HepG2 (cell line): ENCODE results near the gene ADAMTS13. TPM values are rescaled to one million over a fixed set of nuclear protein-coding genes. Genes with fewer than 3 reads are reported as not detected.
A peak's percentile ranks its signal among the peaks of the same experiment; 100 is the strongest.

Source experiments
- CREB1 ChIP-seq, 2 experiments: fragments of 450-650 bp in 1 of 2; IDR thresholded peaks; 2 replicates each; pipeline ENCODE4 v1.6.1; 2016 to 2017; ENCODE audit warnings: control low read depth in 1 of 2, mild to moderate bottlenecking in 1 of 2, missing compliant biosample characterization in 1 of 2, missing genetic modification characterization in 1 of 2
- EED ChIP-seq: sonication (generic); formaldehyde crosslinking; IDR thresholded peaks from 2 replicates; pipeline ENCODE4 v1.5.0; 2020; ENCODE audit warnings: mild to moderate bottlenecking, missing genetic modification reagents
- ELF4 ChIP-seq: sonication (generic); formaldehyde crosslinking; IDR thresholded peaks from 2 replicates; pipeline ENCODE4 v1.5.0; 2020; ENCODE audit warnings: missing genetic modification reagents, mild to moderate bottlenecking, moderate library complexity, borderline replicate concordance
- KDM2A ChIP-seq: sonication (generic); formaldehyde crosslinking; IDR thresholded peaks from 2 replicates; pipeline ENCODE4 v1.4.0; 2020; ENCODE audit warnings: low read depth, missing genetic modification reagents, borderline replicate concordance
- SAP130 ChIP-seq: IDR thresholded peaks from 2 replicates; pipeline ENCODE4 v1.6.1; 2016; ENCODE audit warnings: low read depth
- TBX2 ChIP-seq: sonication (generic); formaldehyde crosslinking; IDR thresholded peaks from 2 replicates; pipeline ENCODE4 v1.5.0; 2020; ENCODE audit warnings: missing genetic modification reagents, mild to moderate bottlenecking, borderline replicate concordance
- ZBTB4 ChIP-seq: sonication (generic); formaldehyde crosslinking; IDR thresholded peaks from 2 replicates; pipeline ENCODE4 v1.4.0; 2020; ENCODE audit warnings: missing genetic modification reagents, mild to moderate bottlenecking, borderline replicate concordance
- ZNF121 ChIP-seq: sonication (generic); formaldehyde crosslinking; IDR thresholded peaks from 2 replicates; pipeline ENCODE4 v1.5.0; 2020; ENCODE audit warnings: mild to moderate bottlenecking, missing genetic modification reagents
- polyA plus RNA-seq, 8 experiments: library from polyadenylated mRNA; depleted of rRNA in 3 of 8; stranded (reverse) in 7 of 8; unstranded in 1 of 8; fragments of >200 nt; fragmentation: Illumina TruSeq in 4 of 8; extraction: Trizol in 4 of 8; gene quantifications; 2 replicates each; pipeline versions ENCODE4 v1.2.1 to v1.2.3, GENCODE V29; 2011 to 2016; ENCODE audit warnings: low read depth in 4 of 8, missing spikeins in 1 of 8, mixed read lengths in 1 of 8; ENCODE audit not compliant: insufficient read depth in 1 of 8
- total RNA-seq, 5 experiments: library from RNA; depleted of rRNA; stranded (reverse); fragments of >200 nt; fragmentation: Illumina TruSeq; extraction: Trizol; gene quantifications; 2 replicates each; pipeline ENCODE4 v1.2.3, GENCODE V29; 2016; ENCODE audit warnings: low read depth in 1 of 5

ADAMTS13 gene
- total and polyA plus RNA-seq, 2 of the 13 experiments (the other 11 are each of a cell fraction or from before 2014, with no cell fraction given): 0.91 to 4.5 TPM

- TF ChIP-seq KDM2A (CRISPR knock-in tag): 0 out of 2 replicates have a peak, but pooled peaks have one; percentile 31
- peak; percentile 55; the same call in 1 of the 2 replicates for TF ChIP-seq SAP130 (CRISPR knock-in tag)
- no peak for TF ChIP-seq ELF4 (CRISPR knock-in tag)
- peak; percentile 78 for TF ChIP-seq CREB1 (IDR thresholded peaks at IDR 0.05)
- TF ChIP-seq CREB1 (CRISPR knock-in tag; IDR thresholded peaks at IDR 0.05): no peak
- peak; percentile 60; the same call in 1 of the 2 replicates for TF ChIP-seq ZBTB4 (CRISPR knock-in tag)
- 0 out of 2 replicates have a peak, but pooled peaks have one; percentile 35 for TF ChIP-seq ZNF121 (CRISPR knock-in tag)
- TF ChIP-seq TBX2: peak; percentile 59
- TF ChIP-seq EED (CRISPR knock-in tag): 0 out of 2 replicates have a peak, but pooled peaks have one; percentile 58
Observed at GRCh38 chr9:133406480-133407307, 15.5 kb upstream of the ADAMTS13 start (continued).
